Measurements from ENCODE around the gene MSI1.
A peak's percentile ranks its signal among the peaks of the same experiment; 100 is the strongest.

DNA sequence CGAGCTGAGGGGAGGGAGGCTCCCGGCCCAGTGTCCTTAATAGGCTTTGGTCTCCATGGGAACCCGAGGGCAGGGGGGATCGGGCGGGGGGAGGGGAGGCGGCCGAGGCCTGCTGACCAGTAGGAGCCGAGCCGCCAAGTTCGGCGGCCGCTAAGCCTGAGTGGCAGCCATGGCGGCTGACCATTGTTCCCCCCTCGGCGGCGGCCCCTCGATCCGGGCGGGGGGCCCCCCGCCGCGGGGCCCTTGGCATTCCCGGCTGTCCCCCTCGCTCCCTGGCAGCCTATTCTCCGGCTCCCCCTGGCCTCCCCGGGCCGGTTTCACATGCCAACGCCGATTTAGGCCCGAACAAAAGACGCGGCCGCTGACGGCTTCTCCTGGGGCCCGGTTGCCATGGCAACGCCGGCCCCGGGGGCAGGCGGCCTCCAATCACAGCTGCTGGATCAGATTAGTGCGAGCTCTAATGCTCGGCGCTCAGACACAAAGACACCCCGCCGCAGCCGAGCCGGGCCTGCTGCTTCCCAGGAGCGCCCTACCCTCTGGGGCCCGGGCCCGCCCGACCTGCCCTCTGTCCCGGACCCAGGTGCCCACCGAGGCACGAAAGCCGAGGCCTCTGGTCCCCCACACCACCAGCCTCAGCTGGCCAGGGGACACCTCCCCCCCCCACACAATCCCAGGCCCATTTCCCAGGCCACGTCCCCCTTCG lies 7.3 kb downstream of the MSI1 start:
- TF ChIP-seq EZH2 (IDR thresholded peaks at IDR 0.05; ENCODE audit: low read depth, unreplicated experiment) = no peak
- TF ChIP-seq, protein P1, sequence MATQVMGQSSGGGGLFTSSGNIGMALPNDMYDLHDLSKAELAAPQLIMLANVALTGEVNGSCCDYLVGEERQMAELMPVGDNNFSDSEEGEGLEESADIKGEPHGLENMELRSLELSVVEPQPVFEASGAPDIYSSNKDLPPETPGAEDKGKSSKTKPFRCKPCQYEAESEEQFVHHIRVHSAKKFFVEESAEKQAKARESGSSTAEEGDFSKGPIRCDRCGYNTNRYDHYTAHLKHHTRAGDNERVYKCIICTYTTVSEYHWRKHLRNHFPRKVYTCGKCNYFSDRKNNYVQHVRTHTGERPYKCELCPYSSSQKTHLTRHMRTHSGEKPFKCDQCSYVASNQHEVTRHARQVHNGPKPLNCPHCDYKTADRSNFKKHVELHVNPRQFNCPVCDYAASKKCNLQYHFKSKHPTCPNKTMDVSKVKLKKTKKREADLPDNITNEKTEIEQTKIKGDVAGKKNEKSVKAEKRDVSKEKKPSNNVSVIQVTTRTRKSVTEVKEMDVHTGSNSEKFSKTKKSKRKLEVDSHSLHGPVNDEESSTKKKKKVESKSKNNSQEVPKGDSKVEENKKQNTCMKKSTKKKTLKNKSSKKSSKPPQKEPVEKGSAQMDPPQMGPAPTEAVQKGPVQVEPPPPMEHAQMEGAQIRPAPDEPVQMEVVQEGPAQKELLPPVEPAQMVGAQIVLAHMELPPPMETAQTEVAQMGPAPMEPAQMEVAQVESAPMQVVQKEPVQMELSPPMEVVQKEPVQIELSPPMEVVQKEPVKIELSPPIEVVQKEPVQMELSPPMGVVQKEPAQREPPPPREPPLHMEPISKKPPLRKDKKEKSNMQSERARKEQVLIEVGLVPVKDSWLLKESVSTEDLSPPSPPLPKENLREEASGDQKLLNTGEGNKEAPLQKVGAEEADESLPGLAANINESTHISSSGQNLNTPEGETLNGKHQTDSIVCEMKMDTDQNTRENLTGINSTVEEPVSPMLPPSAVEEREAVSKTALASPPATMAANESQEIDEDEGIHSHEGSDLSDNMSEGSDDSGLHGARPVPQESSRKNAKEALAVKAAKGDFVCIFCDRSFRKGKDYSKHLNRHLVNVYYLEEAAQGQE (IDR thresholded peaks at IDR 0.05; ENCODE audit: unreplicated experiment) = no peak
- peak; percentile 40; the same call in 1 of the 2 replicates for TF ChIP-seq POLR2AphosphoS5 (IDR thresholded peaks at IDR 0.05; ENCODE audit: low read depth)
- TF ChIP-seq, protein P2, sequence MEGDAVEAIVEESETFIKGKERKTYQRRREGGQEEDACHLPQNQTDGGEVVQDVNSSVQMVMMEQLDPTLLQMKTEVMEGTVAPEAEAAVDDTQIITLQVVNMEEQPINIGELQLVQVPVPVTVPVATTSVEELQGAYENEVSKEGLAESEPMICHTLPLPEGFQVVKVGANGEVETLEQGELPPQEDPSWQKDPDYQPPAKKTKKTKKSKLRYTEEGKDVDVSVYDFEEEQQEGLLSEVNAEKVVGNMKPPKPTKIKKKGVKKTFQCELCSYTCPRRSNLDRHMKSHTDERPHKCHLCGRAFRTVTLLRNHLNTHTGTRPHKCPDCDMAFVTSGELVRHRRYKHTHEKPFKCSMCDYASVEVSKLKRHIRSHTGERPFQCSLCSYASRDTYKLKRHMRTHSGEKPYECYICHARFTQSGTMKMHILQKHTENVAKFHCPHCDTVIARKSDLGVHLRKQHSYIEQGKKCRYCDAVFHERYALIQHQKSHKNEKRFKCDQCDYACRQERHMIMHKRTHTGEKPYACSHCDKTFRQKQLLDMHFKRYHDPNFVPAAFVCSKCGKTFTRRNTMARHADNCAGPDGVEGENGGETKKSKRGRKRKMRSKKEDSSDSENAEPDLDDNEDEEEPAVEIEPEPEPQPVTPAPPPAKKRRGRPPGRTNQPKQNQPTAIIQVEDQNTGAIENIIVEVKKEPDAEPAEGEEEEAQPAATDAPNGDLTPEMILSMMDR (conservative IDR thresholded peaks at IDR 0.05; ENCODE audit: low read depth in 2 of 2) = no peak
- no peak for TF ChIP-seq ETS1 (IDR thresholded peaks at IDR 0.05)
- no peak for TF ChIP-seq ZNF114 (CRISPR knock-in tag; IDR thresholded peaks at IDR 0.05)
- TF ChIP-seq EZH2phosphoT487 (IDR thresholded peaks at IDR 0.05; ENCODE audit: unreplicated experiment) = no peak
- no peak for TF ChIP-seq JUNB (IDR thresholded peaks at IDR 0.05; ENCODE audit: unreplicated experiment)
- peak; percentile 48; the same call in 1 of the 2 replicates for TF ChIP-seq CREB1 (CRISPR knock-in tag; IDR thresholded peaks at IDR 0.05; ENCODE audit: low read depth)
